SK-N-SH (cell line): ENCODE measurements around the gene SLC41A3. TPM values are rescaled to one million over a fixed set of nuclear protein-coding genes. Genes with fewer than 3 reads are reported as not detected.

Experiments used
- CTCF ChIA-PET: fragments of 300-600, 350-600 bp; formaldehyde crosslinking; extraction: SDS; loops from one replicate; lab custom pipeline; 2021; lab: Yijun Ruan, JAX
- POLR2A ChIA-PET: fragments of 350-600 bp; sonication (Branson Sonifier 250); formaldehyde crosslinking; extraction: SDS; loops from one replicate; lab custom pipeline; 2020; ENCODE audit warnings: antibody characterized with exemption, inconsistent platforms; lab: Yijun Ruan, JAX
- DNase-seq: peaks from one replicate; pipeline ENCODE4 v3.0.0; 2012
- H2AFZ ChIP-seq: fragments of 200-600 bp; sonication (generic); 2 replicates; pipeline ENCODE4 v1.8.1; 2016; ENCODE audit warnings: antibody characterized with exemption, mild to moderate bottlenecking, low read depth
- H3F3A ChIP-seq: fragments of 200-600 bp; sonication (generic); replicated peaks from 2 replicates; pipeline ENCODE3; 2016; ENCODE audit warnings: antibody characterized with exemption, mild to moderate bottlenecking; ENCODE audit not compliant: insufficient read depth
- H3K27ac ChIP-seq, 2 experiments: fragments of 200-500 bp in 1 of 2; fragments of 200-600 bp in 1 of 2; sonication (Bioruptor generic) in 1 of 2; sonication (generic), shearing (Covaris generic) in 1 of 2; 2 replicates each; pipeline versions ENCODE4 v1.5.1 to v1.6.1; 2014 to 2016; ENCODE audit warnings: low read depth in 2 of 2, inconsistent platforms in 1 of 2, low read length in 1 of 2, mild to moderate bottlenecking in 1 of 2, mixed read lengths in 1 of 2
- H3K27me3 ChIP-seq: fragments of 200-600 bp; sonication (generic), shearing (Covaris generic); 2 replicates; pipeline ENCODE4 v1.6.1; 2016; ENCODE audit warnings: mixed run types; ENCODE audit not compliant: insufficient read depth
- H3K36me3 ChIP-seq, 2 experiments: fragments of 200-500 bp in 1 of 2; fragments of 200-600 bp in 1 of 2; sonication (Bioruptor generic) in 1 of 2; sonication (generic) in 1 of 2; replicated peaks in 1 of 2; 2 replicates each; pipeline versions ENCODE3 to v1.5.1; 2014 to 2016; ENCODE audit warnings: low read length in 1 of 2, mild to moderate bottlenecking in 1 of 2; ENCODE audit not compliant: insufficient read depth in 2 of 2, control insufficient read depth in 1 of 2
- H3K4me1 ChIP-seq, 2 experiments: fragments of 200-500 bp in 1 of 2; fragments of 200-600 bp in 1 of 2; sonication (Bioruptor generic) in 1 of 2; sonication (generic), shearing (Covaris generic) in 1 of 2; 2 replicates each; pipeline versions ENCODE4 v1.5.1 to v1.6.1; 2014 to 2016; ENCODE audit warnings: low read depth in 1 of 2, low read length in 1 of 2, mixed run types in 1 of 2; ENCODE audit not compliant: insufficient read depth in 2 of 2, control insufficient read depth in 1 of 2
- H3K4me2 ChIP-seq: fragments of 200-600 bp; sonication (generic), shearing (Covaris generic); 2 replicates; pipeline ENCODE4 v1.6.1; 2017; ENCODE audit warnings: mixed run types
- H3K4me3 ChIP-seq, 2 experiments: fragments of 200-500 bp in 1 of 2; fragments of 200-600 bp in 1 of 2; sonication (Bioruptor generic) in 1 of 2; sonication (generic), shearing (Covaris generic) in 1 of 2; 2 replicates each; pipeline versions ENCODE4 v1.5.1 to v1.8.1; 2014 to 2016; ENCODE audit warnings: low read depth in 2 of 2, inconsistent platforms in 1 of 2, low read length in 1 of 2, mild to moderate bottlenecking in 1 of 2, mixed read lengths in 1 of 2, moderate library complexity in 1 of 2
- H3K79me2 ChIP-seq: fragments of 200-600 bp; sonication (generic); 2 replicates; pipeline ENCODE4 v1.8.1; 2017; ENCODE audit warnings: mild to moderate bottlenecking; ENCODE audit not compliant: insufficient read depth
- H3K9ac ChIP-seq: fragments of 200-600 bp; sonication (generic); 2 replicates; pipeline ENCODE4 v1.6.1; 2017; ENCODE audit warnings: mixed run types
- H3K9me2 ChIP-seq: fragments of 200-600 bp; sonication (generic); 2 replicates; pipeline ENCODE4 v1.6.1; 2017; ENCODE audit warnings: mixed run types
- H3K9me3 ChIP-seq: fragments of 200-600 bp; sonication (generic); 2 replicates; pipeline ENCODE4 v1.6.1; 2017; ENCODE audit warnings: mixed run types, mild to moderate bottlenecking, moderate library complexity
- H4K20me1 ChIP-seq: fragments of 200-600 bp; sonication (generic); 2 replicates; pipeline ENCODE4 v1.6.1; 2017; ENCODE audit warnings: mild to moderate bottlenecking, mixed run types; ENCODE audit not compliant: insufficient read depth
- CHD2 ChIP-seq: fragments of 150-350 bp; IDR thresholded peaks from 2 replicates; pipeline ENCODE4 v1.6.1; 2018; ENCODE audit warnings: low read length; ENCODE audit not compliant: partially characterized antibody
- FOSL2 ChIP-seq: IDR thresholded peaks from 2 replicates; pipeline ENCODE4 v1.4.0; 2012; ENCODE audit warnings: low read depth, mild to moderate bottlenecking, moderate library complexity, borderline replicate concordance
- IRF3 ChIP-seq: fragments of 150-350 bp; IDR thresholded peaks from 2 replicates; pipeline ENCODE4 v1.6.1; 2016; ENCODE audit warnings: mild to moderate bottlenecking, low read depth, low read length
- MAX ChIP-seq: IDR thresholded peaks from 2 replicates; pipeline ENCODE4 v1.4.0; 2012; ENCODE audit warnings: low read depth
- MEF2A ChIP-seq: IDR thresholded peaks from 2 replicates; pipeline ENCODE4 v1.4.0; 2012; ENCODE audit warnings: low read depth, borderline replicate concordance
- NFIC ChIP-seq: IDR thresholded peaks from 2 replicates; pipeline ENCODE4 v1.4.0; 2012; ENCODE audit warnings: borderline replicate concordance
- PBX3 ChIP-seq: IDR thresholded peaks from 2 replicates; pipeline ENCODE4; 2012
- RAD21 ChIP-seq: IDR thresholded peaks from 2 replicates; pipeline ENCODE4 v1.6.1; 2012; ENCODE audit warnings: mild to moderate bottlenecking, low read length
- RCOR1 ChIP-seq: fragments of 150-350 bp; IDR thresholded peaks from 2 replicates; pipeline ENCODE4 v1.6.1; 2017; ENCODE audit warnings: antibody characterized with exemption, low read length
- RFX5 ChIP-seq: IDR thresholded peaks from 2 replicates; pipeline ENCODE4 v1.6.1; 2012; ENCODE audit warnings: mild to moderate bottlenecking, improper control_type of control experiment, low read length
- RXRA ChIP-seq: IDR thresholded peaks from 2 replicates; pipeline ENCODE4 v1.4.0; 2012; ENCODE audit warnings: low read depth, mild to moderate bottlenecking, borderline replicate concordance
- SIN3A ChIP-seq: IDR thresholded peaks from 2 replicates; pipeline ENCODE4 v1.6.1; 2012; ENCODE audit warnings: low read depth, mild to moderate bottlenecking, low read length, moderate library complexity, borderline replicate concordance
- TCF12 ChIP-seq: IDR thresholded peaks from 2 replicates; pipeline ENCODE4 v1.4.0; 2012
- ZBTB33 ChIP-seq: IDR thresholded peaks from 2 replicates; pipeline ENCODE4 v1.4.0; 2012; ENCODE audit warnings: low read depth, borderline replicate concordance
- WGBS: methylation state at CpG from one replicate; pipeline ENCODE4 v1.1.6; 2017; ENCODE audit warnings: low lambda C conversion rate; 5-methylcytosine and 5-hydroxymethylcytosine counted together
- polyA plus RNA-seq, 3 experiments: library from polyadenylated mRNA; depleted of rRNA; stranded (reverse); fragments of >200 nt; gene quantifications; 2 replicates each; pipeline ENCODE4 v1.2.3, GENCODE V29; 2012

SLC41A3 gene
- polyA plus RNA-seq, 1 of the 3 experiments (the other 2 are of a cell fraction): 53.4 TPM

GRCh38 chr3:126131881-126132750, 48.2 kb upstream of the SLC41A3 start:
- H3K79me2 ChIP-seq: no peaks in the 10 kb centered on the region
- no peak overlapping the region for H3K9ac ChIP-seq
- no peak overlapping the region for H3K27ac ChIP-seq
- H3K4me2 ChIP-seq: no peak overlapping the region
- no peak overlapping the region for H3K4me3 ChIP-seq
- no peaks in the 10 kb centered on the region for H4K20me1 ChIP-seq
- no peak overlapping the region for H2AFZ ChIP-seq
- no peaks in the 10 kb centered on the region for H3K36me3 ChIP-seq
- CTCF ChIA-PET: interaction anchor here (0.6 to 6.3 kb wide), 15 partner anchors 7 to 939 kb away, joined by 3 to 122 read pairs (median 15); no protein-coding TSS in a partner anchor
- no peaks in the 10 kb centered on the region for H3F3A ChIP-seq
- no peaks in the 10 kb centered on the region for H3K9me2 ChIP-seq
- TF ChIP-seq MEF2A (no peak), TCF12 (no peak), IRF3 (no peak), PBX3 (no peak), CHD2 (no peak), RXRA (no peak), RCOR1 (no peak), NFIC (no peak), RAD21 (no peak), FOSL2 (no peak)
- H3K4me1 ChIP-seq: peaks cover 0 to 10% of the 10 kb centered on the region in 2 experiments; a peak in 1 of 4 replicates
- DNase-seq: peak; percentile 7
- H3K9me3 ChIP-seq: no peaks in the 10 kb centered on the region
- H3K27me3 ChIP-seq: no peaks in the 10 kb centered on the region
- 44% methylated on average over 14 of the region's 16 CpGs for WGBS
- POLR2A ChIA-PET: no interaction called here

GRCh38 chr3:126130981-126131745, 47.2 kb upstream of the SLC41A3 start:
- Histone ChIP-seq H3K4me1 (peaks cover 0 to 6% of the 10 kb centered on the region in 2 experiments; a peak in 1 of 4 replicates), H3K4me2 (no peak overlapping the region), H3K79me2 (no peaks in the 10 kb centered on the region), H3K27me3 (no peaks in the 10 kb centered on the region), H3K36me3 (no peaks in the 10 kb centered on the region), H3K9me3 (no peaks in the 10 kb centered on the region), H3K9ac (no peak overlapping the region), H2AFZ (no peak overlapping the region), H3K9me2 (no peaks in the 10 kb centered on the region), H3K27ac (no peak overlapping the region), H4K20me1 (no peaks in the 10 kb centered on the region), H3F3A (no peaks in the 10 kb centered on the region), H3K4me3 (no peak overlapping the region)
- TF ChIP-seq SIN3A (no peak), RFX5 (no peak), ZBTB33 (no peak), MAX (no peak)
- DNase-seq: peak; percentile 2
- ChIA-PET POLR2A (no interaction called here), CTCF (interaction anchor here (0.9 to 6.3 kb wide), 8 partner anchors 11 to 260 kb away, joined by 3 to 122 read pairs (median 48); no protein-coding TSS in a partner anchor)
- WGBS: 72% methylated on average over 11 of the region's 19 CpGs
